ENCODE results near the gene SH2D4B.

DNA sequence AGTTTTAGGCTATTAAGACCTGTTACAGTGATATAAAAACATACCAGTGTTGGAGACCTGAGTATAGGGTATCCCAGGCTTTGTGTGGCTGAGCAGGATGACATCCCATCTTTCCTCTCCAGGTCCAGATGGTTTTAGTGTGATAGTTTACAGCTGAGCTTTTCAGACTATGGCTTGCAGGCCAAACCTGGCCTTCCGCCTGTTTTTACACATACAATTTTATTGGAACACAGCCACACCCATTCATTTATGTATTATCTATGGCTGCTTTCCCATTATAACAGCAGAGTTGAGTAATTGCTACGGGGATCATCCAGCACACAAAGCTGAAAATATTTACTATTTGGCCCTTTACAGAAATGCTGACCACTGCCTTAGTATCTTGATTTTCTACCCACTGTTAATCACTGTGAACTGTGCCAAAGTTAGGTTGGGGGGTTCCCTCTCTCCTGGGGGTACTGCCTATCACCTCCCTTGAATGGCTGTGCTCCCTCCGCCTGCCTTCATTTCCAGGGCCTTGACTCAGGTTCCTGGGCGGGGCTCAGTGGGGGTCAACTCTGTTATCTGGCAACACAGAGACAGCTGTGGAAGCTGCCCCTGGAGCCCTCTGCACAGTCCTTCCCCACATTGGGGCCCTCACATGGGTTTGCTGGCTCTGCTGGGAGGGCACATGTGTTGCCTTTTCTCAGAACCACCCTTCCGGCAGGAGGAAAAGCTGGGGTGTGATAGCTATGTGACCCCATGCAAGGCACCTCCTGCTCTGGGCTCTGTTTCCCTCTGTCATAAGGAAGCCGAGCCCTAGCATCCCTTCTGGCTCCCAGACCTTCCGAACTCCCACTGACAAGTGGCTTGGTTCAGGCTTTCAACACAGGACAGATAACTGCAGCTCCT lies 40.3 kb upstream of the SH2D4B start:
- no peak for TF ChIP-seq CTCF (conservative IDR thresholded peaks at IDR 0.05; ENCODE audit: low read length)
- TF ChIP-seq EZH2phosphoT487 (IDR thresholded peaks at IDR 0.05; ENCODE audit: borderline replicate concordance, low read depth, low read length) = no peak

All from OCI-LY7 (cell line).